Stimulated activated CD4-positive, alpha-beta T cell treated with anti-CD3 and anti-CD28 coated beads, Interleukin-2, amount 100 ng/mL, for 4 hours (primary cell): ENCODE results near the gene PCBP2.
A peak's percentile ranks its signal among the peaks of the same experiment; 100 is the strongest.
"Not testable (repeated sequence)": the region's sequence is repeated elsewhere in the genome, so short reads cannot be mapped to it uniquely, and the experiment has no call there.

ENCODE experiments used
- DNase-seq: peaks from one replicate; pipeline ENCODE4 v3.0.0-alpha.2; 2020; ENCODE audit warnings: low read depth

Gene PCBP2

DNA sequence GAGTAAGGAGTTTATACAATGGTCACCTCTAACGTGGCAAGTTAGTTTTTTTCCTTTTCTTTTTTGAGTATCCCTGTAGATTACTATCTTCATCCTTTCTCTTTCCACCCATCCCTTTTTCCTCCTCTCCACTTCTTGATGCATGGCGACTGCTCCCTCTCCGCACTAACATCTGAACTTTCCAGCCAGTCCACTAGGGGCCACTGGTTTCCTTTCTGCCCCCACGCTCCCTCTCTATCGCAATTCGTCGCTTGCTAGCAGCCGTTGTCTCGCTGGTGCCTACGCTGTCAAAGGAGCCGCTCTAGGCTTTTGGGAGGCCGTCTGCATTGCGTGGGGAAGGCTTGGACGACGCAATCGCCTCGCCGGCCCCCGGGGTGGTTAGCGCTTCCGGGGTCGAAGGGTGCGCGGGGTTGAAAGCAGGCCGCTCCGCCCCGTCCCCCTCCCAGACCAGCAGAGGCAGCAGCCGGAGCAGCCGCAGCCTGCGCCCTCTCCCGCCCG, at the start of gene PCBP2:
PCBP2 (plus strand) TSS at position 442 of the 498 bp plus-strand sequence. CDS start 2,699 bp downstream, outside the sequence.
- peak; percentile 96 for DNase-seq

DNA sequence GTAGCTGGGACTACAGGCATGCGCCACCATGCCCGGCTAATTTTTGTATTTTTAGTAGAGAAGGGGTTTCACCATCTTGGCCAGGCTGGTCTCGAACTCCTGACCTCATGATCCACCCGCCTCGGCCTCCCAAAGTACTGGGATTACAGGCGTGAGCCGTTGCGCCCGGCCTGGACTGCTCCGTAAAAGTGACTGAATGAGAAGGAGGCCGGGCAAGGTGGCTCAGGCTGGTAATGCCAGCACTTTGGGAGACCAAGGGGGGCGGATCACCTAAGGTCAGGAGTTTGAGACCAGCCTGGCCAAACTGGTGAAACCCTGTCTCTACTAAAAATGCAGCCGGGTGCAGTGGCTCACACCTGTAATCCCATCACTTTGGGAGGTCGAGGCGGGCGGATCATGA, 49.6 kb upstream of the PCBP2 start:
- DNase-seq: not testable (repeated sequence)

DNA sequence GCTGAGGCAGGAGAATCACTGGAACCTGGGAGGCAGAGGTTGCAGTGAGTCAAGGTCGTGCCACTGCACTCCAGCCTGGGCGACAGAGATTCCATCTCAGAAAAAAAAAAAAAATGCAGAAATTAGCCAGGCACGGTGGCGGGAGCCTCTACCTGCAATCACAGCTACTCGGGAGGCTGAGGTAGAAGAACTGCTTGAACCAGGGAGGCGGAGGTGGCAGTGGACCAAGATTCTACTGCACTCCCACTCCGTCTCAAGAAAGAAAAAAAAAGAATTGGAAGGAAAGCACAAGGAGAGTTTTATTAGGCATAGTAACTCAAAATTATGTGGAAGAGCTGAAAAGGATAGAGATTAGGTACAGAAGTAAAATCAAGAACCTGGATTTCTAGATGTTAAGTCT, 49.0 kb upstream of the PCBP2 start:
- DNase-seq: no peak

DNA sequence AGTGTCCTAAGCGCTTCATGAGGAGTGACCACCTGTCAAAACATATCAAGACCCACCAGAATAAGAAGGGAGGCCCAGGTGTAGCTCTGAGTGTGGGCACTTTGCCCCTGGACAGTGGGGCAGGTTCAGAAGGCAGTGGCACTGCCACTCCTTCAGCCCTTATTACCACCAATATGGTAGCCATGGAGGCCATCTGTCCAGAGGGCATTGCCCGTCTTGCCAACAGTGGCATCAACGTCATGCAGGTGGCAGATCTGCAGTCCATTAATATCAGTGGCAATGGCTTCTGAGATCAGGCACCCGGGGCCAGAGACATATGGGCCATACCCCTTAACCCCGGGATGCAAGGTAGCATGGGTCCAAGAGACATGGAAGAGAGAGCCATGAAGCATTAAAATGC, 41.0 kb upstream of the PCBP2 start:
- DNase-seq: no peak

DNA sequence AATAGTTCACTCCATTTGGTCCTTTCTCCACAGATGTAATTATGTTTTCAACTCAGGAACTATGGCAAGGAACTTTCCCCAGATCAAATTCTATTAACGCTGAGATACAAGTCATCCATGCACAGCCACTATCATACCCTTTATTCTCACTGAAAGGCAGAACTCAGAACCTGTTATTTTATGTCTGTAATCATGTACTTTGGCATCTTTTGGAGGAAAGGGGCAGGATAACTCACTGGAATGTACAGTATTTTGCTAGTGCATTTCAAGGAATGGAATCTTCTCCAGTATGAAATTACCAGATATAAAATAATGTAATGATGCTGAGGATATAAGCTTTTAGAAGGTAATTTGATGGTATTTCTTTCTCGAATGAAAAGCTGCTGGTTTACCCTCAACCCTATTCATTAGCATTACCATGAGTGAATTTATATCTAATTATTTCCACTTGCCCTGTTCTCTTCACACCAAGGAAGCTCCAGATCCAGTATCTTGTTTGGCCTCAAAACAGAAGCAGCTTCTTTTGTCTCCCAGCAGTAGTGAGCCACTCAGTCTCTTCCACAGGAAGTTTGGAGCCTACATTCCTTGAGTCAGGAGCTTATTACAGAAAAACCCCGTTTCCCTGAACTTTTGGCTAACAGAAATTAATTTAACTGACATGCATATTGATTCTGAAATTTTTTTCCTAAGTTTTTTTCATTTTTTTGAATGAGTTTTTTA, 38.3 kb upstream of the PCBP2 start:
- DNase-seq: no peak

DNA sequence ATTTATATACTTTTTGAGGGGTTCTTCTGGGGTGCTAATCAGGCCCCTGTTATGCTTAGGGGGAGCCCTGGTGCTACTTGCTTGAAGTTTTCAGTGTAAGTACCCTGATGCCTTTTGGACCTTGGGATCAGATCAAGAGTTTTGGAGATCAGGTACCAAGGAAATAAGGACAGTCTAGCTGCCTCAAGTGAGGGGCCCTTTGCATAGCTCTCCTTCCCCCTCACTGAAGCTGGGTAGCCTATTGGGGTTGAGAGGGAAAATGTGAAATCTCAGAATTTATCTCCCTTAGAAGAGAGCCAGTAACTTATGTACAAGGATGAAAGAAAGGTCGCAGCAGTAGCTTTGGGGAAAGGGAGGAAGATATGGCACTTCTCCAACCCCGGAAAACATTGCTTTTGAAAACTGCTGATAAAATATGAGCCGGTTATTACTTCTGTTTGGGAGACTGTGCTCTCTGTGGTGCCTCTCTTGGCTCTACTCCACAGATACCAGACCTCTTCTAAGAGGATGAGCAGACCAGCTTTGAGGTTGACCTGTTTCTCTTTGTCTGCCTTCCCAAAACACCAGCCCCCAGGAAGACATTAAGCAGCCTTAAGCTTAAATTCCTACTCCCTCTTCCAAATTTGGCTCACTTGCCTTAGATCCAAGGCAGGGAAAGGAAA, 37.0 kb upstream of the PCBP2 start:
- DNase-seq: no peak

DNA sequence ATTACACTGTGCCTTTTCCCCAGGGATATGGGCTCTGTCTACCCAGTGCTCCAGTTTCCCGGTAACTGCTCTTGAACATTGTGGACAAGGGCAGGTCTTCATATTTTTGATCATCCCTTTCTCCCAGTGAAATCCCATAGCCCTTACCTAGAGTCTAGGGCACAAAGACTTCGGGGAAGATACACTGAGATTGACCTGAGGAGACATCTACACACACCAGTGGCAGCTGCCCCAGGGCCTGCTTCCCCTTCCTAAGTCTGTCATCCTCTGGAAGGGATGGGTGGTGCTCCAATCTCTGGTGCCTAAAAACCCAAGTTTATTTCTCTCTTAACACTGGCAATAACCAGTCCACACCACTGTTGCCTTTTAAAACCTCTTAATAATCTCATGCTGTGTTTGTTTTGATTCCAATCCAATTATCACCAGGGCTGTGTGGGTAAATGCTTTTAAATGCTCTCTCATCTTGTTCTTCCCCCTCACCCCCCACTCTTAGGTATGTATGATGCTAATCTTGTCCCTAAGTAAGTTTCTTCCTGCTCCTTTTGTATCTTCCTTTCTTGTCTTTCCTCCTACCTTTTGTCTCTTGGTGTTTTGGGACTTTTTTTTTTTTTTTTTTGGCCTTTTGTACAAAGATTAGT, 36.0 kb upstream of the PCBP2 start:
- DNase-seq: not testable (repeated sequence)

DNA sequence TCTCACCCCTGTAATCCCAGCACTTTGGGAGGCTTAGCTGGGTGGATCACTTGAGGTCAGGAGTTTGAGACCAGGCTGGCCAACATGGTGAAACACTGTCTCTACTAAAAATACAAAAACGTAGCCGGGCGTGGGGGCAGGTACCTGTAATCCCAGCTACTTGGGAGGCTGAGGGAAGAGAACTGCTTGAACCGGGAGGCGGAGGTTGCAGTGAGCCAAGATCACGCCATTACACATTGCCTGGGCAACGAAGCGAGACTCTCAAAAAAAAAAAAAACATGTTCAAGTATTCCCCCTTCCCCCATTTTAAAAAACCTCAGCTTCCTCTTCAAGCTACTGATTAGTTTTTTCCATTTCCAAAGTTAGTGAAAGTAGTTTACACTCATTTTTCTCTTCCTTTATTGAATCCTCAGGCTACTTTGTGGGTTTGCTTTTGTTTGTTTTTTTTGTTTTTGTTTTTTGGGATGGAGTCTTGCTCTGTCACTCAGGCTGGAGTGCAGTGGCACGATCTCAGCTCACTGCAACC, 34.5 kb upstream of the PCBP2 start:
- DNase-seq: not testable (repeated sequence)

DNA sequence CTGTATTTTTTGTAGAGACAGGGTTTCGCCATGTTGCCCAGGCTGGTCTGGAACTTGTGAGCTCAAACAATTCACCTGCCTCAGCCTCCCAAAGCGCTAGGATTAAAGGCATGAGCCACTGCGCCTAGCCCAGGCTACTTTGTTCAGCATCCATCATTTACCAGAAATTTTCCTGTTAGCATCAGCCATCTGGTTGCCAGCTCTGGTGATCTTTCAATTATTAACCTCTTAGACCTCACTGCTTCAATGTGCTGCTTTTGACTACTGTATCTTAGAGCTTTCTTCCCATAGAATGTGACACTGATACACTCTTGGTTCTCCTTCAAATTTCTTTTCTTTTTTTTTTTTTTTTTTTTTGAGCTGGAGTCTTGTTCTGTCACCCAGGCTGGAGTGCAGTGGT, 33.7 kb upstream of the PCBP2 start:
- DNase-seq: no peak

DNA sequence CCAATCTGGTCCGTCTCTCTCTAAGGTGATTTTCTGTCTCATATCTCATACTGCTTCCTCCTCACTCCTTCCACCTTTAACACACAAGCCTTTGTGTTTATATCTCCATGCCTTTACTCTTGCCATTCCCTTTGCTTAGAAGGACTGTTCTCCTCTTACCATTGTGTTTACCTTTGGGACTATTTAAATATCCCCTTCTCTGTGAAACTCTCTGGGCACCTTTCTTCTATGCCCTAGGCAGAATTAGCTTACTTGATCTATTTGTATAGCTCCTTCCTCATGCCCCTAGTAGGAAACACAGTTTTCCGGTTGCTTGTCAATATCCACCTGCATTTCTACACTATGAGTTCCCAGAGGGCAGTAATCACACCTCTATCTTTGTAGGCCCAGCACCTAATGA, 32.1 kb upstream of the PCBP2 start:
- no peak for DNase-seq

DNA sequence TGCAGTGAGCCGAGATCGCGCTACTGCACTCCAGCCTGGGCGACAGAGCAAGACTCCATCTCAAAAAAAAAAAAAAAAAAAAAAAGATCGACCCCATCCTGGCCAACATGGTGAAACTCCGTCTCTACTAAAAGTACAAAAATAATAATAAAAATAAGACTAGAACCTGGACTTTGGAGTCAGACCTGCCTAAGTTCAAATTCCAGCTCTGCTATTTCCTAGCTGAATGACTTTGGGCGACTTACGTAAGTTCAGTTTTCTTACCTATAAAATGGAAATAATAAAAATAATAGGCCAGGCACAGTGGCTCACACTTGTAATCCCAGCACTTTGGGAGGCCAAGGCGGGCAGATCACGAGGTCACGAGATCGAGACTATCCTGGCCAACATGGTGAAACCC, 29.7 kb upstream of the PCBP2 start:
- not testable (repeated sequence) for DNase-seq

DNA sequence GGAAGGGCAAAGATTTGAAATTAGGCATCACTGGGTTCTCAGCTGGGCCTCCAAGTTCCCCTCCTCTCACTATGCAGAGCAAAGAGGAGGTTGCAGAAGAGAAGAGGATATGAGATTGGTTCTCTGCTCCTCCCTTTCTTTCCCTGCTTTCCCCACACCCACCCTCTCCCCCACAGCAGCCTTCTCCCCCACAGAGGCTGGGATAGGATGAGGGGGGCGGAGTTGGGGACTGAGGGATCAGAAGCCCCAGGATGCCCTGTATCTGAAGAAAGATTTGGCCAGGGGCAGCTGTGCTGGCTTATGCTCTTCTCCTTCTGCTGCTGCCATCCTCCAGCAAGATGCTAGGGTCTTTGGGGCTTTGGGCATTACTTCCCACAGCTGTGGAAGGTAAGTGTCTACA, 28.3 kb upstream of the PCBP2 start, which contains the start of gene AMHR2:
AMHR2 (plus strand) TSS at position 259 of the 400 bp plus-strand sequence; CDS start at position 339, 80 bp downstream.
- DNase-seq: no peak

DNA sequence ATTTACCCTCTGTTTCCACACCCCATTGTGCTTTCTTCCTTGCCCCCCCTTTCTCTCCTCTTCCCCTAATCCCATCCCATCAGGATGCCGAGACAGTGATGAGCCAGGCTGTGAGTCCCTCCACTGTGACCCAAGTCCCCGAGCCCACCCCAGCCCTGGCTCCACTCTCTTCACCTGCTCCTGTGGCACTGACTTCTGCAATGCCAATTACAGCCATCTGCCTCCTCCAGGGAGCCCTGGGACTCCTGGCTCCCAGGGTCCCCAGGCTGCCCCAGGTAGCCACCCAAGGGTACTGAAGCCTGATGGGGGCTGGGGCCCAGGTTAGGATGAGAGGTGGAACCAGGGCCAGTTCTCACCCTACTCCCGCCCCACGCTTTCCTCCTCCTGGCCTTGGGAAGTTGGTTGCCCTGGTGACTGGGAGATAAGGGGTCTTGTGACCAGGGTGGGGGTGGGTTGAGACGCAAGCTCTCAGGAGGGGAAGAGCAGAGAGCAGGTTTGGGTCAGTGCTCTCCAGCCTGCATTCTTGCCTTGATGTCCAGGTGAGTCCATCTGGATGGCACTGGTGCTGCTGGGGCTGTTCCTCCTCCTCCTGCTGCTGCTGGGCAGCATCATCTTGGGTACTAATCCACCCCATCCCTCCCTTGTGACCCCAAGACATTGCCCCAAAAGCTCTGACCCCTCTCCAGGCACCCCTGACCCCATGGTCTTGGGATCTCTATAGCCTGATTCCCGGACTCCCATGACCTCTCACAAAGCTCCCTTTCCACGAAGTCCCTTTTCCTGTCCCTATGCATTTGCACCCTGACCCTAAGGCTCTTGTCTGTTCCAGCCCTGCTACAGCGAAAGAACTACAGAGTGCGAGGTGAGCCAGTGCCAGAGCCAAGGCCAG, 27.0 kb upstream of the PCBP2 start:
- no peak for DNase-seq

DNA sequence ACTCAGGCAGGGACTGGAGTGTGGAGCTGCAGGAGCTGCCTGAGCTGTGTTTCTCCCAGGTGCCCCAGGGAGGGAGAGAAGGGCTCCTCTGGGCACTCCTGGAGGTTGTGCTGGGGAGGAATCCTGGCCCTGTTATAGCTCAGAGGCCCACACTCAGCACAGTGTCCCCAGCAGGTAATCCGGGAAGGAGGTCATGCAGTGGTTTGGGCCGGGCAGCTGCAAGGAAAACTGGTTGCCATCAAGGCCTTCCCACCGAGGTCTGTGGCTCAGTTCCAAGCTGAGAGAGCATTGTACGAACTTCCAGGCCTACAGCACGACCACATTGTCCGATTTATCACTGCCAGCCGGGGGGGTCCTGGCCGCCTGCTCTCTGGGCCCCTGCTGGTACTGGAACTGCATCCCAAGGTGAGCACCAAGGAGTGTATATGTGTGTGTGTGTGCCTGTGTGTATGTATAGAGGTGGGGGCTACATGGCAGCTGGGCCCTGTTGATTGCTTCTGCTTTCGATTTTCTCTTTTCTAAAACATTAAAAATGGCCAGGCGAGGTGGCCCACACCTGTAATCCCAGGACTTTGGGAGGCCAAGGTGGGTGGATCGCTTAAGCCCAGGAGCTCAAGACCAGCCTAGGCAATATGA, 26.3 kb upstream of the PCBP2 start:
- no peak for DNase-seq

DNA sequence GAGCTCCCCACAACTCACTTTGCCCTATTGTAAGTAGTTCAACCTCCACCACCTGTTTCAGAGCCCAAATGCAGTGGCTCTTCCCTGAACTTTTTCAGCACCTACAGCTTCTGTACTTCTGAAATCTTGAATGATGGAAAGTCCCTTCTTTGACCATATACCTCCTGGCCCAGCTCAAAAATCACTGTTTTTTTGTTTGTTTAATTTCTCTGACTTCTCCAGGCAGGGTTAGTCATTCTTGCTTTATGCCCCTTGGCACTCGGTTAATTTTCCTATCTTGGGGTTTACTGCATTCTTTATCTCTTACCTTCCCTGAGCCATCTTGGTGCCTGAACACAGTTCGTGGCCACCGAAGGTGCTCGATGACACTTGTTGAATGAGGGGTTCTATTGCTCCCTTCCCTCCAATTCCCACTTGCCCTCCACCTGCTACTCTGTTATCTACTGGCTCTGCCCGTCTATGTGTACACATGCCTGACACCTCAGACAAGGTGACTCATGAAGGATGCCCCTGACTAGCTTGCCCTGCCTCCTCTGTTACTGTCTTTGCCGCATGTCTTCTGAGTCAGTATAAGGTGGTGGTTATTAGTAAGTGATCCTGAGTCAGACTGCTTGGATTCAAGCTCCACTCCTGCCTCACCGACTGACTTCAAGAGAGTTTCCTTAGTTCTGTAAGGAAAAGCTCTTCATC, 23.9 kb upstream of the PCBP2 start:
- DNase-seq: no peak

DNA sequence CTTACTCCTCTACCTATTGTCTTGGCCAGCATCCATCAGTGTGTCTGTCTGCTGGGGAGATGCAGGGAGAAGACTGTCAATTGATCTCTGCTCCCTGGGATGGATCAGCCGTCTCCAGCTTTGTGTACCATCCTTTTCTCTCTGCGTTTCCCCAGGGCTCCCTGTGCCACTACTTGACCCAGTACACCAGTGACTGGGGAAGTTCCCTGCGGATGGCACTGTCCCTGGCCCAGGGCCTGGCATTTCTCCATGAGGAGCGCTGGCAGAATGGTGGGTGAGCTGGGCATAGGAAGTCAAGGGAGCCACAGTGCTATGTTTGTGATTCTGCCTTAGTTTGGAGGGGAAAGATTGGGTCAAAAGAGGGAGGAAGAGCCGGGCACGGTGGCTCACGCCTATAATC, 23.2 kb upstream of the PCBP2 start:
- no peak for DNase-seq

DNA sequence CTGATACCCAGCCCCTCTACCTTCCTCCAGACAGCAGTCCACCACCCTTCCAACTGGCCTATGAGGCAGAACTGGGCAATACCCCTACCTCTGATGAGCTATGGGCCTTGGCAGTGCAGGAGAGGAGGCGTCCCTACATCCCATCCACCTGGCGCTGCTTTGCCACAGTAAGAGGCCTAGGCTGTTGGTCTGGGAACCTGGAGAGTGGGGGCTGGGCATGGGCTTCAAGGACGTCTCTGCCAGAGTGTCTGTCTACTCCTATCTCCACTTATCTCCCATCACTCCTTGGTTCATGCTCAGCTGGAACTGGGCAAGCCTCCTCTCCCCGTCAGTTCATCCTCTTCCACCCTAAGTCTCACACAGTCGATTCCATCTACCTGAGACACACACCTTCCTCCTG, 21.8 kb upstream of the PCBP2 start:
- DNase-seq: no peak

DNA sequence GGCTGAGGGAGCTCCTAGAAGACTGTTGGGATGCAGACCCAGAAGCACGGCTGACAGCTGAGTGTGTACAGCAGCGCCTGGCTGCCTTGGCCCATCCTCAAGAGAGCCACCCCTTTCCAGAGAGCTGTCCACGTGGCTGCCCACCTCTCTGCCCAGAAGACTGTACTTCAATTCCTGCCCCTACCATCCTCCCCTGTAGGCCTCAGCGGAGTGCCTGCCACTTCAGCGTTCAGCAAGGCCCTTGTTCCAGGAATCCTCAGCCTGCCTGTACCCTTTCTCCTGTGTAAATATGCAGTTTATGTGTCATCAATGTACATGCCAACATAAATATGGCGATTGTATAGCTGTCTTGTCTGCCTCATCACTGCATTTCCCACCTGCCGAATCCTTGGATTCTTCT, 20.7 kb upstream of the PCBP2 start:
- DNase-seq: no peak

DNA sequence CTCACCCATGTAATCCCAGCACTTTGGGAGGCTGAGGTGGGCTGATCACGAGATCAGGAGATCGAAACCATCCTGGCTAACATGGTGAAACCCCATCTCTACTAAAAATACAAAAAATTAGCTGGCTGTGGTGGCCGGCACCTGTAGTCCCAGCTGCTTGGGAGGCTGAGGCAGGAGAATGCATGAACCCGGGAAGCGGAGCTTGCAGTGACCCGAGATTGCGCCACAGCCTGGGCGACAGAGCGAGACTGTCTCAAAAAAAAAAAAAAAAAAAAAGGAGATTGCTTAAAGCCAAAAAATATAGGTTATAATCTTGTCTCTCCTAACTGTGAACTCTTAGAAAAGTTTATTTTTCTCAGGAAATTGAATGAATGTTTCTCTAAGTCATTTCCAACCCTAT, 16.6 kb upstream of the PCBP2 start:
- not testable (repeated sequence) for DNase-seq

DNA sequence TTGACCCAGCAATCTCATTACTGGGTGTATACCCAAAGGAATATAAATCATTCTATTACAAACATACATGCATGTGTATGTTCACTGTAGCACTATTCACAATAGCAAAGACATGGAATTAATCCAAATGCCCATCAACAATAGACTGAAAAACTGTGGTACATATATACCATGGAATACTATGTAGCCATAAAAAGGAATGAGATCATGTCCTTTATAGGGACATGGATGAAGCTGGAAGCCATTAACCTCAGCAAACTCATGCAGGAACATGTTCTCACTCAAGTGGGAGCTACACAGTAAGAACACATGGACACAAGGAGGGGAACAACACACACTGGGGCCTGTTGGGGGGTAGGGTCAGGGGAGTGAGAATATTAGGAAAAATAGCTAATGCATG, 12.3 kb upstream of the PCBP2 start:
- not testable (repeated sequence) for DNase-seq
